Stimulated activated CD4-positive, alpha-beta T cell treated with anti-CD3 and anti-CD28 coated beads, Interleukin-1b, Interleukin-23, amount 100 ng/mL, for 4 hours (primary cell): ENCODE data around the gene HMGCS2.
"Not testable (repeated sequence)": the region's sequence is repeated elsewhere in the genome, so short reads cannot be mapped to it uniquely, and the experiment has no call there.

ENCODE experiments used
- DNase-seq, 2 donors: peaks; one replicate each; pipeline ENCODE4 v3.0.0-alpha.2; 2020; ENCODE audit warnings: low read depth in 2 of 2

The HMGCS2 gene

DNA sequence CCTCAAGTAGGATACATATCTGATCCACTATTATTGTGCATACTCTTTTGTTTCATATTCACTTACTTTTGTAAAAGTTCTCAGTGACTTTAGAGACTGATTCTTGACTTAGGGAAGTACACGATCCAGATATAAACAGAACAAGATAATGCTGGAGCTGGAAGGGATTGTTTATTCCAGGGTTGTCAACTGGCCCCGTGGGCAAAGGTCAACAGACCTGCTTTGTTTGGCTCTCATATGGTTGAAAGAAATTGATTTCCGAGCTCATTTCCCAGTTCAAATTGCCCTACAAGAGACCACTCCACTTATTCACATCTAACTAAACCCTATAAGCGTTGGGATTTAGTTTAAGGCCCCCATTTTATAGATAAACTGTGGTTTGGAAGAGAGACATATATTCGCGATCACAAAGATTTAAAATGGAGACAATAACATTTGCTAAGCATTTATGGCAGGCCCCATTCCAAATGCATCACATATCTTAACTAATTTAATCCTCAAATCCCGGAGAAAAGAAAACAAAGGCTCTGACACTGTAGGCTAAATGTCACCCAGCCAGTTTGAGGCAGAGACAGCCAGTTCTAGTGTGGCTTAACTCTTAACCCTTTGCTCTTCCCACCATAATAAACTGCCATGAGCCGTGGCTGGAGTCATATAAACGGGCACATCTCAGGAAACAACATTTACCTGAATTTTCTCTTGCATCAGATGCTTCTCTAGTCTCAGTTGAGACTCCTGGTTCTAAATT lies 21.9 kb upstream of the HMGCS2 start:
- no peak for DNase-seq

DNA sequence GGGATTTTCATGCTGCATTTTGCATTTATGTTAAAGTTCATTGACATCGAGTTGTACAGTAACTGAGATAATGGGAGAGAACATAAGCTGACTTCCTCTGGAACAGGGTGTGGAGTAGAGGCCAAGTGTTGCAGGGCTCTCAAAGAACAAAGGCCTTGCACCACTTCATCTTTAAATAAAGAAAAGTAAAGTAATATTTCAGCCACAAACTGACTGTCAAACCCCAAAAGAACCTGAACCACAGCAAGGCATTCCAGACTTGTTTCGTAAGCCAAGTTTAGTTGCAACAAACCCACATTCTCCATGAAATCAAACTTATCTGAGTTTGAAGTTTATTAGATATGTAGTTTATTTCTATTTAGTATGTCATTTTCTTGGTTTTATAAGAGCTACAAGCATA lies 19.1 kb upstream of the HMGCS2 start:
- no peak for DNase-seq

DNA sequence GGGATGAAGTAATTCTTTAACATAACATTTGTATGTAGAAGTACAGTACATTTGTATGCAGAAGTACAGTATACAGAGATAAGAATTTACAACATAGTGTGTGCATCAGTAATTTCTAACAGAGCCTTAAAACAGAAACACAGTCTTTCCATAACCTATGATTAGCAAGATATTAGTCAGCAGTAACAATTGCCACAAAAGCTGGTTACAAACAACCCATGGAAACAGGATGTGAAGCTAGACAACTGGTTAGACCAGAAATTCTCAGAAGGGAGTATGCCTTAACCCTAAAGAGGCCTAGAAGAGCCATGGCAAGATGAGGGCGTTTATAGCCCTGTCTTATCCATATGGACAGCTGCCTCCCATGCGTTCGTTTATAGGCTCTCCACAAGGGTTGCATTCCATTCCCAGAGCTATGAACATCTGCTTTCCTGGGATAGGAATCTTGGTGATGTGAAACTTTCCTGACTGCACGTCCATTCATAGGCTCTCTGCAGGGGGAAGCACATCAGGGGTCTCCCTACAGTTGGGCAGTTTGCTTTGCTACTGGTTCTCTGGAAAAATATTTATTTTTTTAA lies 17.9 kb upstream of the HMGCS2 start:
- not testable (repeated sequence) for DNase-seq

DNA sequence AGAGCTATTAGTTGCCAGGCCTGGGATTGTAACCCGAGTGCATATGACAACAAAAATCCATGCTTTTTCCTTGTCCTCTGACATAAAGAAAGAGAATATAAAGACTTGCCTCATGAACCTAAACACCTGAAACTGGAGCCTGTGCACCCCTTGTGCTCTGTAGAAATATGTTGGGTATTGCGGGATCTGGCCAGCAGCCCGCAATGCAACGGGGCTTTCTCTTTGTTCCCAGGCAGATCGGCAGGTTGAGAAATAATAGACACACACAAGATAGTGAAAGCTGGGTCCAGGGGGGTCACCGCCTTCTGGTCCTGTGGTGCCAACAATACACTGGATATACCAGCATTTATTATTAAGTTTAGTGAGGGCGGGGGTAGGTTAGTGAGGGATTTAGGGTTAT lies 17.3 kb upstream of the HMGCS2 start:
- not testable (repeated sequence) for DNase-seq

DNA sequence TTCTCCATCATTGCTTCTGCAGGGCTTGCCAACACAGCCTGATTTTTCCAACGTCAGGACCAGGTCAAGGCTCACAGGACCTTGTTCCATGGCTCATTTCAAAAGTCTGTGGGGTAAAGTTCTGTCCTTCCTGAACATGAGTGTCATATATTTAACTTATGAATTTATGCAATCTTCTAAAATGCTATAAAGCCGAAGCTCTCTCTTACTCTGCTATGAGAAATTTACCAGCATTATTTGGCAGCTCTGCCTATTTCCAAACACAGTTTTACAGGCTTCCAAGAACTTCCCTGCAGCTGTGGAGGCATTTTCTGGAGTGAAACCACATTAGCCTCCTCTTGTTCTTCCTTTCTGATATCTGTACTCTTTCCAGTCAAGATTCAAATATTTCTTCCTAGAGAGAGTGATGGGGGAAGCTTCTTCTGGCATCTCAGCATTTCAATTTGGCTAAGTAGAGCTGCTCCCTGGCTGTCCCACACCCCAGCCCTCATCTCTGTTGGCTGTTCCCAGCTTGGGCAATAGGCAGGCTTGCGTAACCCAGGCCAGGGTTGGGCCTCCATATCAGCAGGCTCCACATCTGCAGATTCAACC lies 15.6 kb upstream of the HMGCS2 start:
- no peak for DNase-seq

DNA sequence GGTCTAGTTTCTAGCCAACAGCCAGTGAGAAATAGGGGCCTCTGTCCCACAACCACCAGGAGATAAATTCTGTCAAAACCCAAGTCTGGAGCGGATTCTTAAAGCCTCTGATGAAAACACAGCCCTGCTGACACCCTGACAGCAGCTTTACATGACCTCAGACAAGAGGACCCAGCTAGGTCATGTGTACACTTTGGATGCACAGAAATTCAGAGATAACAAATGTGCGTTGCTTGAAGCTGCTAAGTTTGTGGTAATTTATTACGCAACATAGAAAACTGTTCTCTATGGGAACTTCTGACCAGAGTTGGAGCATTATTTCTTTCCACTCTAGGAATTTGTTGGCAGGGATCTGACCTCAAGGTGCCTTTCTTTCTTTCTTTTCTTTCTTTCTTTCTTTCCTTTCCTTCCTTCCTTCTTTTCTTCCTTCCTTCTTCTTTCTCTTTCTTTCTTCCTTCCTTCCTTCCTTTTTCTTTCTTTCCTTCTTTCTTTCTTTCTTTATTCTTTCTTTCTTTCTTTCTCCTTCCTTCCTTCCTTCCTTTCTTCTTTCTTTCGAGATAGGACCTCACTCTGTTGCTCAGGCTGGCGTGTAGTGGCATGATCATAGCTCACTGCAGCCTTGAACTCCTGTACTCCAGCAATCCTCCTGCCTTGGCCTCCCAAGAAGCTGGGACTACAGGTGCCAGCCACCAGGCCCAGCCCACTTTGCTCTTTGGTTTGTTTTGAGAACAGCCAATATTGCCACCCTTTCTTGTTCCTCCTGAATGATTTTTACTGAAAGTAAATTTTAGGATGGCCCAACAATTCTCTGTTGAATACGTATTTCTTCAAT lies 14.9 kb upstream of the HMGCS2 start:
- DNase-seq, result no peak

DNA sequence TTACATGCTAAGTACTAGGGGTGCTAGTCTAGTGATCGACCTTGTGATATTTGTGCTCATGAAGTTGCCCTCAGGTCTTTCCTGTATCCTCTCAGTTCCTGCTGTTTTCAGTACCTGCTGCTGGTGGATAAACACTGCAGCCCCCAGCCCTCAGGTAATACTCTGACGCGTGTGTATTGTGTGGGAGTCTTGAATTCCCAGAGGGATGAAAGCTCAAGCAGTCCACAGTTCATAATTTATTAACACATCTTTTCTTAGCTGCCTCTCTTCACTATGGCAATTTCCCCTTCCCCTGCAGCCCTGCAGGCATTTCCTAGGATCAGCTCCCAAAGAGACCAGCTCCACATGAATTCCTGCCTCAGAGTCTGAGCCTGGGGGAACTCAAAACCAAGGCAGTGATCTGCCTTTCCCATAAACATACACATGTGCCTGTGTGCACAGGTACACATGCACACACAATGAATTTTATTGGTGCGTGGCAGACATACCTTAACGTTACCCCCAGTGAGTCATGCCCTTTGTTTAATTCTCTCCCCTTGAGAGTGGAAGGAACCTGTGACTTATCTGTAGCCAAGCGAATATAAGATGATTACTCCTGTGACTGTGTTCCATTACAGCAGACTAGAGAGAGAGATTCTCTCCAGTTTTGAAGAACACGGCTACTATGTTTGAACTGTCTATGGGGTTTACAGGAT lies 14.1 kb upstream of the HMGCS2 start:
- no peak for DNase-seq

DNA sequence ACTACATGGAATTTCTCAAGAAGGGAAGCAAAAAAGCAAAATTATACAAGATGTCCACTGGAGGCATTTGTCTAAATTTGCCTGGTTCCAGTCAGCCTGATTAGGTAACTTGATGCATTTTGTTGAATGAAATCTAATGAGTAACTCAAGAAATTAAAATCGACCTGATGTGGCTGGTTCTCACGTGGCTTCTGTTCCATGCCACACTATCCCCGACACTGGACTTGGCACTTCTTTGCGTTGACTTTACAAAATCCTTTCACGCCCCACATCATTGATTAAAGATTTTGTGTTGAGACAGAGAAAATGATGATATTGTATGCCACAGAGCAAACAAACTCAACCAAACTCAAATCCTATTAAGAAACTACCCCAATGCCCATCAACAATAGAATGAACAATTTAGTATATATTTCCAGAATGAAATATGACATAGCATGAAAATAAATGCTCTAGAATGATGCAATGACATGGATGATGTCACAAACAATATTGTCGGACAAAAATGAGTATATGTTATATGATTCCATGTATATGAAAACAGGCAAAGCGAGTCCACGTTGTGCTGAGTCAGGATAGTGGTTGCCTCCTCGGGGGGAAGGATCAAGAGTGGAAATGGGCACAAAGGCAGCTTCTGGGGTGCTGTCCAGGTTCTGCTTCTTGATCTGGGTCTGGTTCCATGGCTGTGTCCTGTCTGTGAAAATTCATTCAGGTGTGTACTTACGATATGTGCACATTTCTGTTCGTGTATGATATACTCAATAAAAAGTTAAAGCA lies 12.9 kb upstream of the HMGCS2 start:
- no peak for DNase-seq

DNA sequence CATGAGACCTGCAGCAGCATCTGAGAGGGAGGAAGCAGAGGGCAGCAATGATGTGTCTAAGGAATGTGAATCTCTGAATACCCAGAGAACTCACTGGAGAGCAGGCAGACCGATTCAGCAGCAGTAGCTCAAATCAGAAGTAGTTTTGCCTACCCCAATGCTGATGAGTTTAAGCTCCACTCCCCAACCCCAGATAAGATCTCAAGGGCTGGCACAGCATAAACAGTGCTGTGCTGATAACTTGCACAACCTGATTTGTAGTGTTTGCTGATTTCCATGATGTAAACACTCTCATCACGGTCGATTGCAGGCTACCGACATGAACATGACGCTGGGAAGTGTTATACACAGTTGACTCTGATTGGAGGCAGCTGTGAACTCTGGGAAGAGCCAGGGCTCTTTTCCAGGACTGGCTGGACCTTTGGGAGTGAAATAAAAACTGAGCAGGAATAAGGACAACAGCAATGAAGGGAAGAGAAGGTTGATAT lies 11.2 kb upstream of the HMGCS2 start:
- no peak for DNase-seq

DNA sequence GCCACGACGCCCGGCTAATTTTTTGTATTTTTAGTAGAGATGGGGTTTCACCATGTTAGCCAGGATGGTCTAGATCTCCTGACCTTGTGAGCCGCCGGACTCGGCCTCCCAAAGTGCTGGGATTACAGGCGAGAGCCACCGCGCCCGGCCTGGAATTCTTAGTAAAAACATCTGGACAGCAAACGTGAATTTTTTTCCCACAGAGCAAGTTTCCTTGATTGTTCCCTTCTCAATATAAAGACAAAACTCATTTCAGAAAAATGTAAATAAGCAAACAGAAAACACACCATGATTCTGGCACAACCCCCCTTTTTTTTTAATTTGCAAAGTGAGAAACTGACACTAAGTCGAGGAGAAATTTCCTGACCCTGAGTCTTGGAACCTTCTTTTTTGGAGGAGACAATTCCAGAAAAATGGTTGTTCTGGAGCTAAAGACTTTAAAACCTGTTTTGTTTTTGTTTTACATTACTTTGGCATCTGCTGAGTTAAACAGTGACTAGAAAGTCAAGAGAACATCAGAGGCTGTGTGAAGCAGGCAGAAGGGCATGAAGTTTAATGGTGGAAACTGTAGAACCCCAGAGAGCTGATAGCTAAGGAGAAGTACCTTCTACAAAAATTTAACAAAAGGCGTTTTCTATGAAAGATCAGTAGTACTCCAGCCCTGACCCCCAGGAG lies 10.3 kb upstream of the HMGCS2 start:
- DNase-seq, result no peak

DNA sequence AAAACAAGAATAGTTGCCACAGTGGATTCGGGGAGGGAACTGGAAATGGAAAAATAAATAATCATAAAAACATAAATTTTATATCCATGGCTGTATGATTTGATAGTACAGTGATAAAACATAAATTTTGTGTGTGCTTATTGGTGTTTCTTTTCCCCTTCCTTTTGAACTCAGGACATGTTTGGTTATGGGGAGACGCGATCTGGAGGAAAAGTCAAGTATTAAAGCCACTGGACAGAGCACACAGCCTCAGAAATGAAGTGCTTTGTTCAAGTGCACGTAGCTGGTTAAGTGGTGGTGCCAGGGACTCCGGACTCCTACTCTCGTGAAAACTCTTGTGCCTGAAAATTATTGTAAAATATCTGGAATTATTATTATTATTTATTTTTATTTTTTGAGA lies 9.7 kb upstream of the HMGCS2 start:
- DNase-seq, result no peak

DNA sequence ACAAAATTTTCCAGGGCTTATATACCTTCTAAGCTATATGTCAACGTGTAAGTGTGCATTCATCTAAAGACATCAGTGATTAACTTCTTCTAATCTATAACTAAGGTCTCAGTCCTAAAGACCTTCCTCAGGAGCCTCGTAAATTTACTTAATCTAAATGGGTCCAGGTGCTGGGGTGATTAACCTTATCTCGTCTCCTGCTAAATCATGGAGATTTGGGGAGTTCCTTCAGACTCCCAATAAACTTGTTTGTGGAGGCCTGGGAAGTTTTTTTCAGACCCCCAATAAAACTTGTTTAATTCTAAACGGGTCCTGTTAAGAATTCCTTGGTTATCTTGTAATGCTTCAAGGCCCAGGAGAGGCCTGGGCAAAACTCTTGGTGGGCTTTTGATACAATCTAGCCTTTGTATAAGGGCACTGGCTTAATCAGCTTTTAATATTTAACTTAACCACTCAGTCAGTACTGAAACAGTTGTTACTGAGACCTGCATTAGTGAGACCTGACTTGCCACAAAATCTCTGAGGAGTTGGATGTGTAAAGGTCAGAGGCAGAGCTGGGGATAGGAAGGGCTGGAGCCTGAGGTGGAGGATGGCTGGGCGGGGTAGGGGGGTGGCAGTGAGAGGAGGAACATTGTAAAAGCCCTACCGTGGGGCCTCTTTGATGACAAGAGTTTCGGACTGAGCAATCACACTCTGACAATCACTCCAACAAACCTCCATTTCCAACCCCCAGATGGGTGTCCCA lies 6.2 kb upstream of the HMGCS2 start:
- no peak for DNase-seq

DNA sequence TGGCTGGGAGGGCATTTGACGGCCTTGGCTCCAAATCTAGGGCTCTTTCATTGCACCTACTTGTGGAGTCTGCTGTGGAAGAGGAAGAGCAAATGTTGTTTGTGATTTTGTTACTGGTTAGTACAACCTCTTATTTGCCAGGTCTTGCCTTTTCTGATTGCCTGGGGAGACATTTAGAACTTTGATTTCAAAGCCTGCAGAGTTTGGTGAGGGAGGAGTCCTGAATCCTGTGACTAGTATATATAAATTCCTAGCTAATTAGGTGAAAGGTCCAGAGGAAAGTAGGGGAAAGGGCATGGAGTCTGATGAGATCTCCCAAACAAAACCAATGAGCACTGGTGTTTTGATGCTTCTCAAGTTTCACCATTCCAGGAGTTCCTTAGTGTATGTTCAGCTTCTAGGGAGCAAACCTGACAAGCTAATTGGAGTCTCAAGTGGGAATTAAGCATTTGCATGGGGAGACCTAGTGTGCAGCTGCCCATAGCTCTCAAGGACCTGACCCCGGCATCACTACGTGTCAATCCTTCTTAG lies 5.1 kb upstream of the HMGCS2 start:
- no peak for DNase-seq

DNA sequence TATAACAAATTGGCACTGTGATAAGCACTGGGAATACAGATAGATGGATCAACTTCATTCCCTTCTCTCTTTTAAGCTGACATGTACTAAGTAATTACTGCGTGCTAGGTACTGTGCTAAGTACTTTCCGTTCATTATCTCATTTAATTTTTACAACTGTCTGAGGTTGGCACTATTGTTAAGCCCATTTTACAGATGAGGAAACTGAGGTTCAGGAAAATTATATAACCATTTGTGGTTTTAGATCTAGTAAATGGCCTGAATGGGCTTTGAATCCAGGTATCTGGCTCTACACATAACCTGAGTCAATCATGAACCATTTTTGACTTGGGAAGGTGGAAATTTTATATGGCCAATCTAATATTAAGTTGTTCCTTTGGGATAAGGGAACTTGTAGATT lies 3.6 kb upstream of the HMGCS2 start:
- no peak for DNase-seq

DNA sequence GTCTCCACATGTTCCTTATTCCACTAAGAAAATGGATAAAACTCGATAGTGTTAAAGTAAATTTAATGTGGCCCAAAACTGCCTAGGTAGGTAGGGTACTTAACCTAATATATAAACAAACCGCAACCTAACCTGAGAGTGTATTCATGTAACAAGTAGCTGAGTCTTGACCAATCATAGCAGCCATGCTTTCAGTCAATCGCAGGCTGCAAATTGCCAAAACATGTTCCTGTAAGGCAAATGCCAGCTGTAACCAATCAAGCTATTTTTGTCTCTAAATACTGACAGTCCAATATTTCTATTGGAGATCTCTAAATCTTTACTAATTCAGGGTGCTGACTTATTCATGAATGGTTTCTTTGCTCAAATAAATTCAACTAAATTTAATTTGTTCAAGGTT lies 3.1 kb upstream of the HMGCS2 start:
- DNase-seq, result no peak

DNA sequence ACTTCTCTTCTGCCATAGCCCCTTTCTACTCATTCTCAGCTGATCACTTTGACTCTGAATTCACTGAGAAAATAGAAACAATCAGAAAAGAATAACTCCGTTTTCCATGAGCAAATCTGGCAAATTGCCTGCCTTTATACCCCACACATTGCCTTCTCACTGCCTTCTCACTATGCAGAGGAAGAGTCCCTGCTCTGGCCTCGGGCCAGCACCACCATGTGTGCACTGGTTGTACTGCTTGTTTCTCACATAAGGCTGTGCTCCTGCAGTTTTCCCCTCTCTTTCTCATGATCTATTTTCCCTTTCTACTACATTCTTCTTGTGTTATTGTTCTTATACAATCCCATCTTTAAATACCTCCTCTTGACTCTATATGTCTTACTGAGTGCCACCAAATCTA lies 2.3 kb upstream of the HMGCS2 start:
- DNase-seq, result no peak

DNA sequence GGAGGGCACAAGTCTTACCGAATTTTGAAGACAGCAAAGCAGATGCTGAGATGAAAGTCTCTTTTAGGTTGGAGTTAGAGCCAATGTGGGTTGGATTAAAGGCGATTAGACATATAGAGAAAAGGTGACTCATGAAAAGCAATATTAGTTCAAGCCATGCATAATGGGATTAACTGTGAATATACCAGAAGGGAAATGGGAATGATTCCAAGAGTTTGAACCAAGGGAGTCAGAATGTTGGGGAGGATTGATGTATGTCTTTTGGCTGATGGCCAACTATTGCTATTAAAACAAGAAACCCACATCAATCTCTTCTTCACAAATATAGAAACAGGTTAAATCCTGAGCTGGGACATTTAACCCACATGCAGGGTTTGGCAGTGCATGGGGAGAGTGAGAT lies 1.2 kb downstream of the HMGCS2 start:
- DNase-seq, result no peak

DNA sequence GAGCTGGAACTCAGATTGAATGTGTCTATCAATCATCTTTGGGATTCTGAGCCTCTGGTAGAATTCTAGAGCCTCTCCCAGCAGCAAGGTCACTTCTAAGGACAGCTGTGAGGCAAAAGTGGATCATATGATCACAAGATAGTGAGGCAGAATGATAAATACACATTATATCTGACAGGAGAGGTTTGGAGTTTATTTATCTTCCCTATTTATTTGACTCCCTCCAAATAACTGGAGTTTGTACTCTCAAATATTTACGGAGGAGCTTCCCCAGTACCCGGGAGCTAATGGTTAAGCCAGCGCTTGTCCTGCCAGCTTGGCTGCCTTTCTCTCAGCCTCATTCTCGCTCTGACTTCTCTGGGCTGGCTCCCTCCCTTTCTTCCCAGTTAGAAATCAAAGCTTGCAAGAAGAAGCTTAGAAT lies 2.3 kb downstream of the HMGCS2 start:
- DNase-seq, result no peak

DNA sequence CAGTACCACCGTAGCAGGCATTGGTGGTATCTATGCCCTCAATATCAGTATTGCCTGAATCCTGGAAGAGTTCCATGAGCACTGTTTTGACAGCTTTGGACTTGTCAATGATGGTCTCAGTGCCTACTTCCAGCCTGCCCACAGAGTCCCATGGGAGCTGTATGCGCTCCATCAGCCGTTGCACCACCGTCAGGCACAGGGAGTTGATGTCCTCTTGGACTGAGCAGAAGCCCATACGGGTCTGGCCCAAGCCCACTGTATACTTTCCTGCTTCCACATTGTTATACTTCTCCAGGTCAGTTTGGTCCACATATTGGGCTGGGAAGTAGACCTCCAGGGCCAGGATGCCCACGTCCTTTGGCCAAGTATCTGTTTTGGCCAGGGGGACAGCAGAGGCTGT lies 4.5 kb downstream of the HMGCS2 start:
- DNase-seq, result no peak
